Activated CD8-positive, alpha-beta T cell treated with anti-CD3 and anti-CD28 coated beads for 36 hours (primary cell): ENCODE measurements around the gene RPS19. TPM values are rescaled to one million over a fixed set of nuclear protein-coding genes. Genes with fewer than 3 reads are reported as not detected.

Source experiments
- ATAC-seq: fragments of 200-7000 bp; cut with Tn5 transposase; one replicate; pipeline ENCODE4 v1.10.0; 2021; ENCODE audit warnings: mild to moderate bottlenecking, moderate library complexity
- CTCF ChIA-PET: fragments of 350-600 bp; sonication (Branson Sonifier 250); formaldehyde crosslinking; loops from one replicate; lab custom pipeline; 2021; ENCODE audit warnings: antibody characterized with exemption; lab: Charles Lee
- POLR2A ChIA-PET: fragments of 350-600 bp; sonication (Branson Sonifier 250); formaldehyde crosslinking; loops from one replicate; lab custom pipeline; 2021; ENCODE audit warnings: antibody characterized with exemption; lab: Charles Lee
- DNase-seq: peaks from one replicate; pipeline ENCODE4 v3.0.0-alpha.2; 2020
- H3K27ac Mint-ChIP-seq: one replicate; pipeline ENCODE4 v1.8.0; 2021; ENCODE audit warnings: mild to moderate bottlenecking, mixed read lengths
- H3K27me3 Mint-ChIP-seq: one replicate; pipeline ENCODE4 v1.8.0; 2021; ENCODE audit warnings: mixed read lengths
- H3K36me3 Mint-ChIP-seq: one replicate; pipeline ENCODE4 v1.8.0; 2021; ENCODE audit warnings: low read depth, mixed read lengths
- H3K4me1 Mint-ChIP-seq: one replicate; pipeline ENCODE4 v1.8.0; 2021; ENCODE audit warnings: low read depth, mixed read lengths
- H3K4me3 Mint-ChIP-seq: one replicate; pipeline ENCODE4 v1.8.0; 2021; ENCODE audit warnings: mild to moderate bottlenecking, moderate library complexity, mixed read lengths
- H3K9me3 Mint-ChIP-seq: one replicate; pipeline ENCODE4 v1.8.0; 2021; ENCODE audit warnings: mixed read lengths
- intact Hi-C: fragments of 100-400 bp; cut with micrococcal nuclease; formaldehyde crosslinking; loops from one replicate; pipeline ENCODE4 v1.10.0; 2022
- total RNA-seq, 2 experiments: library from RNA; stranded (reverse); gene quantifications; one replicate each; pipeline ENCODE4 v1.2.3, GENCODE V29; 2021
- TF ChIP-seq, protein P1 (sequence below): fragments of 200-600 bp; IDR thresholded peaks from one replicate; pipeline ENCODE4 v1.8.0; 2022; ENCODE audit warnings: antibody characterized with exemption, mild to moderate bottlenecking

Gene RPS19
- total RNA-seq, 2 experiments from 2014 or later: 3,454 to 3,479 TPM

DNA sequence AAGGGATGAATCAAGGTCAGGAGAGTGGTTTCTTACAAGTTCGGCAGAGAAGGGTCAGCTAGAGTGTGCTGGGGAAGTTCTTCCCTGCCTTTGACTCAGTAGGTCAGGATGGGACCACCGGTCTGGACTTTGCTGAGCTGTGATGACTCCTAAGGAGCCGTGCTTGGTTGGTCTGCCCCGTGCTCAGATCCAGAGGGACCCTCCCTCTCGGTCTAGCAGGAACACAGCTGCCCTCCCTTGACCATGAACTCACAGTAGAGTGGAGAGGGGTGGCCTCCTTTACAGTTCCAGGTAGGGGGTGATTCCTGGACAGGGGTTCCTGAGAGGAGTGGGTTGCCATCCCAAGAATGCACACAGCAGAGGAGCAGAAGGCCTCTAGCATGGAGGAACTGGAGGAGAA is 4.3 kb downstream of the RPS19 start:
- H3K9me3 Mint-ChIP-seq: no peaks in the 10 kb centered on the region
- no peaks in the 10 kb centered on the region for H3K27me3 Mint-ChIP-seq
- intact Hi-C loops: no loop called here
- H3K4me3 Mint-ChIP-seq: peak overlapping the region; percentile 83
- peaks cover 71% of the 10 kb centered on the region for H3K36me3 Mint-ChIP-seq
- no peak for ATAC-seq
- H3K27ac Mint-ChIP-seq: peak overlapping the region; percentile 94
- ChIA-PET CTCF (interaction anchor here (1.3 to 3.3 kb wide), 2 partner anchors 9 to 81 kb away, joined by 4 to 13 read pairs; no protein-coding TSS in a partner anchor), POLR2A (interaction anchor here (1.0 to 7.5 kb wide), 14 partner anchors 7 to 94 kb away, joined by 3 to 169 read pairs (median 6); partner anchors contain the start of genes CD79A and RABAC1)
- peaks cover 70% of the 10 kb centered on the region for H3K4me1 Mint-ChIP-seq
- TF ChIP-seq, protein P1, sequence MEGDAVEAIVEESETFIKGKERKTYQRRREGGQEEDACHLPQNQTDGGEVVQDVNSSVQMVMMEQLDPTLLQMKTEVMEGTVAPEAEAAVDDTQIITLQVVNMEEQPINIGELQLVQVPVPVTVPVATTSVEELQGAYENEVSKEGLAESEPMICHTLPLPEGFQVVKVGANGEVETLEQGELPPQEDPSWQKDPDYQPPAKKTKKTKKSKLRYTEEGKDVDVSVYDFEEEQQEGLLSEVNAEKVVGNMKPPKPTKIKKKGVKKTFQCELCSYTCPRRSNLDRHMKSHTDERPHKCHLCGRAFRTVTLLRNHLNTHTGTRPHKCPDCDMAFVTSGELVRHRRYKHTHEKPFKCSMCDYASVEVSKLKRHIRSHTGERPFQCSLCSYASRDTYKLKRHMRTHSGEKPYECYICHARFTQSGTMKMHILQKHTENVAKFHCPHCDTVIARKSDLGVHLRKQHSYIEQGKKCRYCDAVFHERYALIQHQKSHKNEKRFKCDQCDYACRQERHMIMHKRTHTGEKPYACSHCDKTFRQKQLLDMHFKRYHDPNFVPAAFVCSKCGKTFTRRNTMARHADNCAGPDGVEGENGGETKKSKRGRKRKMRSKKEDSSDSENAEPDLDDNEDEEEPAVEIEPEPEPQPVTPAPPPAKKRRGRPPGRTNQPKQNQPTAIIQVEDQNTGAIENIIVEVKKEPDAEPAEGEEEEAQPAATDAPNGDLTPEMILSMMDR: no peak
- DNase-seq: peak; percentile 1

DNA sequence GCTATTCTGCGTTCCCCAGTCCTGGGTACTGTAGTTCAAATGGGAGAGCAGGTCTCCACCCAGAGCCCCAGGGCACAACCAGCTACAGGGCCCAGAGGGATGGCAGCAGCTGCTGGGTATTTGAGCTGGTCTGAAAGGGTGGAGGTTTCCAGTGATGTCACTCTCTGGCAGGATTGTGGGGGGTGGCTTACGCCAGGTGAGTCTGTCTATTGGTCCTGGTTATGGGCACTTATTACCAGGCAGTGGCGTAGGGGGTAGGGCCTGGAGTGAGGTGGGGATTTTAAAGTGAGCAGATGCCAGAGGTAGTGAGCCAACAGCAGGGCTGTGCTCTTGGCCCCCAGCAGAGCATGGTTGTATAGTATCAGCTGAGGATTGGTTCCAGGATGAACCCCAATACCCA is 6.2 kb downstream of the RPS19 start:
- Mint-ChIP-seq H3K27me3 (no peaks in the 10 kb centered on the region), H3K27ac (peak overlapping the region; percentile 79), H3K9me3 (no peaks in the 10 kb centered on the region), H3K4me1 (peaks cover 85% of the 10 kb centered on the region), H3K4me3 (peak overlapping the region; percentile 23), H3K36me3 (peaks cover 71% of the 10 kb centered on the region)
- CTCF ChIA-PET: no interaction called here
- intact Hi-C loops: no loop called here
- TF ChIP-seq, protein P1: no peak
- DNase-seq (no peak), ATAC-seq (peak; percentile 32)
- POLR2A ChIA-PET: interaction anchor here (0.7 to 13.4 kb wide), 13 partner anchors 11 to 557 kb away, joined by 3 to 282 read pairs (median 5); partner anchors contain the start of genes ARHGEF1, CD79A and RABAC1

DNA sequence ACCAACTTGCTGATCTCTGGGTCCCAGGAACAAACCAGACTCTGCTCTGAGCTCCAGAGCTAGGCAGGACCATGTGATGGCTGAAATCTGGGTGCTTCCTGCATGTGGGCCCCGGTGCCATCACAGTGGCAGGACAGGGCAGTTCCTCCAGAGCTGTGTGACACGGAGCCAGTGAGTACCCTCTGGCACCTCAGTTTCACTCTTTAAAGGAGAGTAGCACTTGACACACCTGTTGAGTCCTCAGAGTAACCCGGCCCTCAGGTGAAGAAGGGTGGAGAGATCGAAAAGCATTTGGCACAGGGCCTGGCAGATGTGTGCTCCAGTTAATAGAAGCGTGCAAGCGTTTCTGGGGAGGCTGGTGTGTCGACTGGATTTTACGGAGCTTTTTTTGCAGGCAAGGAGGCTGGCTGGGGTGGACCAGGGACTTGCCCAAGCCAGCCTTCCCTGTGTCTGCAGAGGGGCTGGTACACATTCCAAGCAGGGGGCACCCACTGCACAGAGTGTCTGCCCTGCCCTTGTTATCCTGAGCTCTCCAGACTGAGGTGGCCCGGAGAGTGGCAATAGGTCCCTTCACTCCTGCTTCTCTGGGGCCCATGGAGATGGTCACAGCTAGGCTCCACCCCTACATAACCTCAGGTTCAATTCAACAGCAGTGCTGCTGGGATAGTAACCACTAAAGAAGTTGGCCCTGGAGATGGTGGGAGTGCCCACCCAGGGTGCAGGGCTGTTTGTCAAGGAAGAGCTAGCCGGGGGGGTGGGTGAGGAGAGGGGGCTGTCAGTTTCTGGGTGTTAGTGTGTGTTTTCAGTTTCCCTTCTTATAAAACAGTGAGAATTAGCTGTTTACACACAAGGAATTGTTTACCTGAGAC is 8.3 kb downstream of the RPS19 start:
- no peaks in the 10 kb centered on the region for H3K27me3 Mint-ChIP-seq
- peak overlapping the region; percentile 27 for H3K4me3 Mint-ChIP-seq

DNA sequence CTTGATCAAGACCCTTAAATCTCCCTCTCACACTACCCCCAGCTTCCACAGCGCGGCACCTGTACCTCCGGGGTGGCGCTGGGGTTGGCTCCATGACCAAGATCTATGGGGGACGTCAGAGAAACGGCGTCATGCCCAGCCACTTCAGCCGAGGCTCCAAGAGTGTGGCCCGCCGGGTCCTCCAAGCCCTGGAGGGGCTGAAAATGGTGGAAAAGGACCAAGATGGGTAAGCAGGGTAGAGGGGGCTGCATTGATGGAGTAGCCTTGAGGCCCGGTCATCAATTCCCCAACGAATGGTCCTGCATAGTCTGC is 8.9 kb downstream of the RPS19 start:
- TF ChIP-seq, protein P1: no peak
- H3K36me3 Mint-ChIP-seq: peaks cover 63% of the 10 kb centered on the region
- no peak for ATAC-seq
- H3K27me3 Mint-ChIP-seq: no peaks in the 10 kb centered on the region
- no peaks in the 10 kb centered on the region for H3K9me3 Mint-ChIP-seq
- POLR2A ChIA-PET: interaction anchor here (0.9 to 13.4 kb wide), 9 partner anchors 8 to 77 kb away, joined by 3 to 282 read pairs (median 5); partner anchors contain the start of genes ARHGEF1, CD79A and RPS19
- DNase-seq: no peak
- H3K4me3 Mint-ChIP-seq: peak overlapping the region; percentile 27
- intact Hi-C loops: no loop called here
- H3K27ac Mint-ChIP-seq: peak overlapping the region; percentile 84
- CTCF ChIA-PET: interaction anchor here (1.1 to 6.7 kb wide), 2 partner anchors 9 to 19 kb away, joined by 3 to 48 read pairs; partner anchors contain the start of gene RPS19
- H3K4me1 Mint-ChIP-seq: peaks cover 80% of the 10 kb centered on the region

More for the DNA sequence above, 8.3 kb downstream of the RPS19 start:
- TF ChIP-seq, protein P1: no peak
- DNase-seq: peak; percentile 4
- ChIA-PET CTCF (interaction anchor here (1.1 to 6.7 kb wide), 2 partner anchors 9 to 20 kb away, joined by 3 to 48 read pairs; partner anchors contain the start of gene RPS19), POLR2A (interaction anchor here (0.9 to 13.4 kb wide), 13 partner anchors 7 to 466 kb away, joined by 3 to 282 read pairs (median 5); partner anchors contain the start of genes ARHGEF1, CD79A and RPS19)
- intact Hi-C loops: no loop called here
- ATAC-seq: no peak
- H3K4me1 Mint-ChIP-seq: peaks cover 82% of the 10 kb centered on the region
- peaks cover 67% of the 10 kb centered on the region for H3K36me3 Mint-ChIP-seq
- peak overlapping the region; percentile 84 for H3K27ac Mint-ChIP-seq
- H3K9me3 Mint-ChIP-seq: no peaks in the 10 kb centered on the region
